HG03066 (cell line): ENCODE data around the gene ZACN.

Experiments used
- ATAC-seq: cut with Tn5 transposase; IDR thresholded peaks from one replicate; pipeline ENCODE4 v1.9.1; 2021; ENCODE audit warnings: low read depth; ENCODE audit not compliant: unreplicated experiment

Gene ZACN

DNA sequence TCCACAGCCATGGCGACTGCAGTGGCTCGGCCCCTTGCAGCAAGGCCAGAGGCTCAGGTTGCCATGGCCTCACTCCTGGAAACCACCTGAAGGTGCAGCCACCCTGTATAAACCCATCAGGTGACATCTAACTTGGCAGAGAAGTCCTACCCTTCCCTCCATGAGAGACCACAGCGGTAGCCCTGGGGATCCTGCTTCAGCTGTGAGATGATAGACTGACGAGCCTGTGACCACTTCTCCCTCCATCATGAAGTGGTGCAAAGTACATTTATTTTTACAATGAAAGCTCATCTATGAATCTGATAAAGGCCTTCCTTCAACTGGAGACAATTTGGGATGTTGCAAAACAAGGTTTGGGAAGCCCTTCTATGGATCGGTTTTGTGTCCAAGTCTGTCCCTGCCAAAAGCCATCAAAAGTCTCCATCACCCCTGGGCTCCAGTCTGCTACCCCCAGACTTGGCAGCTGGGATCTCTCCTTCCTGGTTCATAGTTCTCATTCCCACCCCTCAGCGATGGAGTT lies 1.8 kb downstream of the ZACN start:
- no peak for ATAC-seq

DNA sequence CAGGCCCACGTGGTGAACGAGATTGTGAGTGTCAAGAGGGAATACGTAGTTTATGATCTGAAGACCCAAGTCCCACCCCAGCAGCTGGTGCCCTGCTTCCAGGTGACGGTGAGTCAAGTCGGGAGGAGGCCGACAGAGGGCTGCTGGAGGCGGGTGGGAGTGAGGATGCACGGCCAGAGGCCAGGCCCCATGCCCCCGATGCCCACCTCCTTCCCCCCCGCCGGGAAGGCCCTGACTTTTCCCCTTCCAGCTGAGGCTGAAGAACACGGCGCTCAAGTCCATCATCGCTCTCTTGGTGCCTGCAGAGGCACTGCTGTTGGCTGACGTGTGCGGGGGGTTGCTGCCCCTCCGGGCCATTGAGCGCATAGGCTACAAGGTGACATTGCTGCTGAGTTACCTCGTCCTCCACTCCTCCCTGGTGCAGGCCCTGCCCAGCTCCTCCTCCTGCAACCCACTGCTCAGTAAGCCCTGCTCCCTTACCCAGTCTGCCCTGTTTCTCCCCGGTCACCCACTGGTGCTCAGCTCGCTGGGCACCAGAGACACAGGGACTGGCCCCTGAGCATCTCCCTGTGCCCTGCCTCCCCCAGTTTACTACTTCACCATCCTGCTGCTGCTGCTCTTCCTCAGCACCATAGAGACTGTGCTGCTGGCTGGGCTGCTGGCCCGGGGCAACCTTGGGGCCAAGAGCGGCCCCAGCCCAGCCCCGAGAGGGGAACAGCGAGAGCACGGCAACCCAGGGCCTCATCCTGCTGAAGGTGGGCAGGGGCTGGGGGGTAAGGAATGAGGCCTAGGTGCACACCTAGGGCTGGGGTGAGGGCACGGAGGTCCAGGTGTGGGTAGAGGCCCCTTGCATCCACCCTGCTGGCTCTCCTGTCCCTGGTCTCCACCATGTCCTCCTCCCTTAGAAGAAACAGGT lies 2.6 kb downstream of the ZACN start:
- no peak for ATAC-seq

DNA sequence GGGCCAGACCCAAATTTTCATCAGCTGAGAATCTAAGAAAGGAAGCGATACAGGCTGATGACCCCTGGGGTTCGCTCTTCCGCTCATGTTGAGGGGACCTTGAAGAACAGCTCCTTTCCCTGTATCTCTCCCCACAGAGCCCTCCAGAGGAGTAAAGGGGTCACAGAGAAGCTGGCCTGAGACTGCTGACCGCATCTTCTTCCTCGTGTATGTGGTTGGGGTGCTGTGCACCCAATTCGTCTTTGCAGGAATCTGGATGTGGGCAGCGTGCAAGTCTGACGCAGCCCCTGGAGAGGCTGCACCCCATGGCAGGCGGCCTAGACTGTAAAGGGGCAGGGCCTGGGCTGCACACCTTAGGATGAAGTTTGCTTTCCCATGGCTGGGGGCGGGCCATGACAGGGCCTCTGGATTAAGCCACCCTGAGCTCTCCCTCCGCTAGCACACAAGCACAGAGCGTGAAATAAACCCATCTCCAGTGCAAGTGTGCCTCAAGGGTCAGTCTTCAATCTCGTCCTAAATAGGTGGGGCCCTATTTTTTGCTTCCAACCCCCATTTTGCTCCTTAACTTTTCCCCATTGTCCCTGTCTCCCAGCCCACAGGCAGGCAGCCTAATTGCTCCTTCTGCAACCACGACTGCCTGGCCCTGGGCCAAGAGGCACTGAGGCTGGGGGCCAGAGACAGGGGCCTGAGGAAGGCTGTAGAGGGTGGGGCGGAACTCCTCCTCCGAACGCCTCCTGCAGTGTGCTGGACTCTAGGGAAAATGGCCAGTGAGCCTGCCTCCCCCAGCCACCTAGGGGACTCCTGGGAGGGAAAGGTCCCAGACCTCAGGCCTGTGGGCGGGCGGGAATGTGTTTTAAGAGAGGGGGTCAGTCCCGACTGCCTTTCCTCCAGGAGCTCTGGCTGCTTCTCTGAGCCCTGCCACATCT lies 3.6 kb downstream of the ZACN start:
- no peak for ATAC-seq

DNA sequence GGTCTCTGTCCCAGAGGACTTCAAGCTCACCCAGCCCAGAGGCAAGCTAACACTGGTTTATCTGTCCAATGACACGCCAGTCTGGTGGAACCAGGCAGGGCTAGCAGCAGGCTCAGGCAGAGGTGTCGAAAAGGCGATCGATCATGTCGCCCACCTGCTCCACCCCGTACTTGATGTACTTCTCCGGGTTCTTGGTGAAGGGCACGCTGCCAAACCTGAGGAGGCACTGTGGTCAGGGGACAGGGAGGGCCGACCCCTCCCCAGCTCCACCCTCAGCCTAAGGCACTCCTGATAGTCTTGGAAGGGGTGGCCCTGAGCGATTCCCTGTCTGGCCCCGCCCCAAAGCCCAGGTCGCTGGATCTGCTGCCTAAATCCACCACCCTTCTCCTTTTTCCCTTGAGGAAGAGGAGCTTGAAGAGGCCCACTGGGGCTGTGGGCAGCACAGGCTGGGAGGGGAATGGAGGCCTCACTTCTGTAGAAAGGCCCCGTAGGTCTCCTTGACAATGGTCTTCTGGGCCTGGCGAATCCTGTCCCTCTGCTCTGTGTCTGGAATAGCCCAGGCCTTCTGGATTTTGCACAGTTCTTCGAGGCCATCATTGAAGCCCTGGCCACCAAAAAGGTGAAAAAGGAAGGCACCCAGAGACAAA lies 4.7 kb downstream of the ZACN start:
- no peak for ATAC-seq

DNA sequence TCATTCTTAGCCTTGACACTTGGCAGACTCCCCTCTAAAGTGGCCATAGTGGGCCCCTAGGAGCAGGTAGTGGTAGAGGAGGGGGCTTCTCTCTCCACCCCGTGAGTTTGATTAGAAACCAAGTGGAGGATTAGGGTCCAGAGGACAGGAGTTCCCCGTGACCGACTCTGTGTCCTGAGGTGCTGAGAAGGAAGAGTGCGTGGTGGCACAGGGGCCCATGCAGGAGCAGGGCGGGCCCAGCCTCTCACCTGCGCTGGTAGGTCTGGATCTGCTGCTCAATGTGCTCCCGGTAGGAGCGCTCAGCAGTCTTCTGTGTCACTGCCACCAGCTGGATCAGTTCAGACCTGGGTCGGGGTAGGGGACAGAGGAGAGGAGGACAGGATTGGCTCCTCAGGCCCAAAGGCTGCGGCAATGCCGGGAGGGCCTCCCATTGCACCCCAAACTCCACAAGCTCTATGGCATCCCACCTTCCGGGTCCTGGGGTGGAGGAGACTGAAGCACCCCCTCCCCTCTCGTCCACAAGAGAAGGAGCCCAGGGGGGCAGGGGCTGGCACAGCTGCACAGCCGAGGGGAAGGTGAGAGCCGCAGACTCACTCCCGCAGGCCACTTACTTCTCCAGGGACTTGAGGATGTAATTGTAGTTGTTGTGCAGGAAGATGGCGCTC lies 6.2 kb downstream of the ZACN start:
- ATAC-seq: no peak

DNA sequence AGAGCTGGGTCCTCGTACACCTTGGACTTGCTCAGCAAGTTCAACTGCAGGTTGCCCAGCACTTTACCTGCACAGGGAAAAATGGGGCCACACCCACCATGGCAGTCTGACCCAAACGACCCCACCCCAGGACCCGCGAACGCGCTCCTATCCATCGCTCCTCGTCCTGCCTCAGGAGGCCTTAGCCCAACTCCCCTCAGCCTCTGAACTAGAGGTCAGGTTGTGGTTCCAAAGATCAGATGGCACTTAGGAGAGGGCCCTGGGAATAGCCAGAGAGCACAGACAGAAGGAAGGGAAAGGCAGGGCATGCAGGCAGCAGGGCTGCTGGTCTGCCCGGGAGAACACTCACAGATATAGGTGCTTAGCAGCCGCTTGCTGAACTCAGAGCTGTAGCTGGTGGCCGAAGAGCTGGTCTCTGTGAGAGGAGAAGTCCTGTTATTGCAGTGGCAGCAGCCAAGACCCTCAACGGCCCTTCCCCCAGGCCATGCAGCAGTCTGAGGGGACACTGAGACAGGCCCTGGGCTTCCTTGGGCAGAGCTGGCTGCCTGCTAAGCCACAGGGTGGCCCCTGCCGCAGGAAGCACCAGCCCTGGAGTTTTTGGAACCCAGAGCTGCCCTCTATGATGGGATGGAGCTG lies 6.9 kb downstream of the ZACN start:
- no peak for ATAC-seq

DNA sequence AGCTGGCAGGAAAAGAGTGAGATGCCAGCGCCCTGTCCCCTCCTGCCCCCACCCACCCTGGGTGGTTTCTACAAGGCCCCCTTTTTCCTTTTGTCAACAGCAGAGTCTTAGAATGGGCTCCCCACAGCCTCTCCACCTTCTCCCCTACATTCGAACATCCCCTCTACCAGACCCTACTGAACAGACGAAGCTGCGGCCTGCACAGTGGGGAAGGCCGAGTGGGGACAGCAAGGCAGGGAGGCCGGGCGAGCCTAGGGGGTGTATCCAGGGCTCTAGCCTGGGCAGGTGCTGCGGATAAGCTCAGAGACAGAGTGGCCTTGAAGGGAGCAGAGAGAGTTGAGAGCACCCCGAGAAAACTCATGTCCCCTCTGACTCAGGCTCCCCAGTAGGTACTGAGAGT lies 7.4 kb downstream of the ZACN start:
- ATAC-seq: no peak

DNA sequence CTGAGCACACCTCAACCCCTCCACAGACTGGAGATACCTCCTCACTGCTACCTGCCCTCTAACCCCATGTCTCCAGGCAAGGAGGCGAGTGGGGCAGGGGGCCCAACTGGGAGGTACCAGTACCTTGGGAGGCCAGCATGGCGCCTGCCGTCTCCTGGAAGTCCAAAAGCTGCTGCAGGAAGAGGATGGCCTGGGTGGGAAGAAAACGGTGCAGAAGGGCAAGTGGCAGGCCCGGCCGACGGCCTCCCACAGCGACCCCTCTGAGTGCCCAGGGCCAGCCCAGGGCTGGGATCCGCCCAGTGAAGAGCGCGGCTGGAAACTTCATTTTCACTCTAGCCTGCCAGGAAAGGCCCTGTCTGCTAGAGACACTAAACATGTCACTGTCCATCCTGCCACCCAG lies 8.5 kb downstream of the ZACN start:
- ATAC-seq: no peak

DNA sequence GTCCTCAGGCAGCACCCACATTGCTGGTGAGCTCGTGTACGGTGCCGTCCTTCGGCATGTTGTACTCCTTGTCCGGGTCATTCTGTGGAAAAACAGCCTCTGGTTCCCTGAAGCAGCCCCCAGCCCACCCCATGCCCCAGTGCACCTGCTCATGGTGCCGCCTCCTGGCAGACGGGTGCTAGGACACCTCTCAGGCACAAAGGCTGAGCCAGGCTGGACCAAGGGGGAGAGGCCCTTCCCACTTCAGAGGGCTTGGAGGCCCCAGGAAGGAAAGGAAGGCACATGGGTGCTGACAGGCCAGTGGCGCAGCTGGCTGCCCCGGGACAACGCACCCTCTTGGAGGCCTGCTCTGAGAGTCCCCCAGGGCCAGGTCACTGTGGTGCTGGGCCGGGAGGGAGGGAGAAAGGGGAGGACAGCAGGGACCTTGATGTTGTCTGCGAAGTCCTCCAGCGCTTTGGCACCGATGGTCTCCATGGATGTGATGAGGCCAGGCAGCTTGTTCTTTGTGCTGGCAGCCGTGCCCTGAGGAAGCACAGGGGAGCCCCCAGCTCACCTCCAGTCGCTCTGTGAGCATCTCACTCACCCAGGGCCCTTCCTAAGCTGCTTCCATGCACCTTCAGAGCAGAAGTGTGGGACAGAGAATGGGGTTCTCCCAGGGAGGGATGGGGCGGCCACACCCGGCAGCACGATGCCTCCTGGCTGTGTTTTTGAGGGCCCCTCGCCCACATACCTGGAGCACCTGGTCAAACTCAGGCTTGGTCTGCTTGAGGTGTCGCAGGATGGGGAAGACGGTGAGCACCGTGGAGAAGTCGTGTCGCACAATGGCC lies 9.3 kb downstream of the ZACN start:
- ATAC-seq: no peak

DNA sequence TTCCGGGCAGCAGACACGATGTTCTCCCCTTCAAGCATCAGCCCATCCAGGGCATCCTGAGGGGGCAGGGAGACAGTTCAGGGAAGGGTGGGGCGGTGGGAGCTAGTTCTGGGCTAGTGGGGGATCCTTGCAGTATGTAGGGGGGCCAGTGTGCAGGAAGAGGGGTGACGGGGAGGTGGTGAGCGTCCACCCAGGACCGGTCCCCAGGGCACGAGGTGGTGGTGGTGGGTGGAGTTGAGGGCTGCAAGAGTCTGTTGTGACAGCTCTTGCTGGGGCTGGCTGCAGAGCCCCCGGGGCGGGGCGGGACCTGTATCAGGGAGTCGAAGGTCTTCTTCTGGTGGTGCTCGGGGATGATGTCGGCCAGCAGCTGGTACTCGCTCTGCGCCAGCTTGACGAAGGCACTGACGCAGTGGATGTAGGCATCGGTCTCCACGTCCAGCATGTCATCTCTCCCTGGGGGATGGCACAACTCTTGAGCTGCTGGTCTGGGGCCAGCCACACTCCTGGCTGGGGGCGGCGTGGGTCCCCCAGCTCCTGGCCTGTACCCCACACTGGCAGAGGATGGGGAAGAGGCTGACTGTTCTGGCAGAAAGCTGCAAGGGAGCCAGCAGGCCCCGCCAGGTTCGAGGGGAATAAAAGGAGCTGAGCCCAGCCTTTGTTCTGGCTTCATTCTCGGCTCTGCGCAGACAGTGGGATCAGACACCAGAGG lies 10.0 kb downstream of the ZACN start:
- no peak for ATAC-seq

DNA sequence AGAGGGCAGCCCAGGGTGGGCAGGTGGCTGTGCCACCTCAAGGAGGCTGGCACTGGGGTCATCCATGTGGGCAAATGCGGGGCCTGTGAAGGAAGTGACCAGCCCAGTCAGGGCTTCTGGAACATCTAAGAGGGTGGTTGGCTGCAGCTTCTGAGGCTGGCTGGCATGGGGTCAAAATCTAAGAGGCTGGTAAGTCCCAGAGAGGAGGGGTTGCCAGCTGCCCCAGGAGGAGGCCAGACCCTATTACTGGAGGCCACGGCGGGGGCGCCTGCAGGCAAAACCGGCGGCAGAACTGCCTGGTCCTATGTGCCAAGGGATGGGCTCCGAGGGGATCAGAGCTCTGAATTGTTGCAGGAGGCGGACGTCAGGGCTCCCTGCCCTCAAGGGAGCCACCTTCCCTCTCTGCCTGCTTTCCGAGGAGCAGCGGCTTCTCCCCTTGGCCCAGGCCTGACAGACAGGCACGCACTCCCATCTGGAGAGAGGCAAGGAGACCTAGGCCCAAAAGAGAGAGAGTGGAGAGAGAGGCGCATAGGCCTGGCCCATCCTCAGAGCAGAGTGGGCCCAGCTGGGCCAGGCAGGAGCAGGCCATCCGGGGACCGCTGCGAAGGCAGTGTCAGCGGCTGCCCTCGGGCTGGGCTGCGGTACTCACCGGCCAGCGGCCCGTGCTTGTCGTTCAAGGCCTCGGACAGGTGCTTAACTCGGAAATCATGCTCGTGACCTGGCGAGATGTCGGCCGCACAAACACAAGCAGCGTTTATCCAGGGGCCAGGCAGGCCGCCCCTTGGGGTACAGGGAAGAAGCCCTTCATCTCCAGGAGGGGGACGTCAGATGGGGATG lies 10.9 kb downstream of the ZACN start:
- no peak for ATAC-seq

DNA sequence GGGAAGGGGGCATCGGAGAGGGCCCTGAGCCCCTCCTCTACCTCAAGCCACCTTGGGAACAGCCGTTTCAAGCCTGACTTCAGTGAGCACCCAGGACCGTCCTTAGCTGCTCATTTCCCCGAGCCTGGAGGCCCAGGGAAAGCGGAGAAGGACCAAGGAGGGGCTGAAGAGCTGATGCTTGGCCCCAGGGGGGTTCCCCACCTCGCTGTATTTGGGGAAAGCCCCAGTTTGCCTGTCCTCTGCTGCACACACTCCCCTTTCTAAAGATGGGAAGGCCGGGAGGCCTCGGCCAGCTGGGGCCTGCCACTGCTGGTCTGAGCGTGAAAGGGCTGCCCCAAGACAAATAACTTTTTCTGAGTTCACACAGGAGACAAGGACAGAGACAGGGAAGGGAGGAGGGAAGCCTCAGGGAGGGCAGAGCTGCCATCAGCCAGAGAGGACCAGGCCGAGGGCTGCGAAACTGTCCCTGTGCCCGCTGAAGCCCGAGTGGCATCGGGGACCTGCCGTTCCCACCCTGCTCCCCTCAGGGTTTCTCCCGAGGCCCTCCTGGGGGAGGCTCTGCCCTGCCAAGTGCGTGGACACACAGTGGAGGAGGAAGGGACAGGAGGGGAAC lies 11.6 kb downstream of the ZACN start:
- ATAC-seq: no peak

DNA sequence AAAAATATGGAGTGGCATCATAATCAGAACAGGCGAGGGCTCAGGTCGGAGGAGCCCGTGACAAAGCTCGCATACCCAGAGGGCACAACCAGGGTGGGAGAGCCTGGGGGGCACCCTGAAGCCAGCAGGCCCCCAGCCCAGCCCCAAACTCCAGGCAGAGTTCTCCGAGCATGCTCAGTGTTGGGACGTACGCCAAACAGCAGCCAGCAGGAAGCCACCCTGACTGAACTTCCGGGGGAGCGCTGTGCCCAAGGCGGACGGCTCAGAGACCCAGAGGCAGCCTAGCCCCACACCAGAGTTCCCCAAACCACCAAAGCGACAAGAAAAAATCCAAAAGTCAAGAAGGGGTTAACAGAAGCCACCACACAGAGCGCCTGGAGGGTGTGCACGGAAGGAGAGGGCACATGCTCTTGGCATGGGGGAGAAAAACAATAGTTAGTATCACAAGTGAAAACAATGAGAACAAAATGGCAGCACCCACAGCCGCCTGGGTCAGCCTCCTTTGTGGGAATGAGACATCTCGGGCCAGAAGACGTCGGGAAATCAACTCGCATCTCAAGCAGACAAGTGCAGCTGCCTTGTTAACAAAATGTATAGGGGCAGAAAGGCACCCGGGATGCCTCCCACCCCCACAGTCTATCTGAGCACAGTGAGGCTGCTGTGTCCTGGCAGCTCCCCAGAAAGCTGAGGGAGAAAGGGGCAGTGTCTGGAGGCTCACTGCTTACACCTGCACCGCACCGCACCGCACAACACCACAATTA lies 12.7 kb downstream of the ZACN start:
- no peak for ATAC-seq

DNA sequence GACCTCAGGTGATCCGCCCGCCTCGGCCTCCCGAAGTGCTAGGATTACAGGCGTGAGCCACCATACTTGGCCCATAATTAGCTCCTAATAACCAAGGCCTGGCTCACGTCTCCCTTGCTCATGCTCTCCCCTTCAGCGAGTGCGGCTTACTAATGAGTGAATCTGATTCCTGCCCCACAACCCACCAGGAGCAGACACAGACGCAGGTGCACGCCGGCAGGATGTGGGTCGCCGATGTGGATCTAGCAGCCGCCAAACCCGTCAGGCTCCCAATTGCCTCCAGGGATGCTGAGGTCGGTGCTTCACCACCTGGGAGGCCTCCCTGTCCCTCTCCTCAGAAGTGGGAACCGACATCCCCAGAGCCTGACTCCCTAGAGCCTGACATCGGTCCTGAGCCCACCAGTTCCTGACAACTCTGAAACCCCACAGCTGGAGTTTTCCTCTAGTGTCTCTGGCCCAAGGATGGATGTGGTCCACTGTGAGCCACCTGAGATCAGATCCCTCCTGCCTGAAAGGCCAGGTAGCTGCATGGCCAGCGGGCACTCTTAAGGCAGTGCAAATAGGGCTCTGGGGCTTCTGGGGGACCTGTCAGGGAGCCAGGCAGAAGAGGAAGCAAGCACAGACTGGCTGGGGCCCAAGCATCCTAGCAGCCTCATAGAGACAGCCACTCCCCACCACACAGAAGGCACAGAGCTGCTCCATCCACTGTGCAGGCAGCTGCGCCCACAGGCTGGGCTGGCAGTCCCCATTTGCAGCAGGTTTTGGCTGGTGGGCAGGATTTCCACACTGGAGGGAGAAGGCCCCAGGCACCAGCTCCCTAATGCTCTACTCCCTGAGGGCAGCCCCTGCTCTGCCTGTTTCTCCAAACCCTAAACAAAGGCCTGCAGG lies 13.8 kb downstream of the ZACN start:
- no peak for ATAC-seq

DNA sequence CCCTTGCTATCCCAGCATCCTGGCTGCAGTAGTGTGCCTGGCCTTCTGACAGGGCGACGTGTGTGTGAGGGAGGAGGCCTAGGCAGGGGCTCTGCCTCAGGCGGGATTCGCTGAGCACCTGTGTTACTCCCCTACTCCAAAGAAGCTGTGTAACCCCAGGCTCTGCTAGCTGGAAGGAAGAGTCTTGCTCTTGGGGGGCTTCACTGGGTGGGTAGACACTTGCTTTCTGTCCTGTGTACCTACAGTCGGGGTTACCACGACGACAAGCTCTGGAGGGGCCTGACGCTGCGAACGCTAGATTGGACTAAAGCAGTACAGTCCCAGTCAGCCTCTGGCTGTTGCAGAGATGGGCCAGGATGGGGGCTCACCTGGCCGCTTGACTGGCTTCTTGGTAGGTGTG lies 15.1 kb downstream of the ZACN start:
- ATAC-seq: no peak
